Mesothelial cell of epicardium (in vitro differentiated cells): ENCODE measurements around the gene INPP1. TPM values are rescaled to one million over a fixed set of nuclear protein-coding genes. Genes with fewer than 3 reads are reported as not detected.

ENCODE experiments used
- DNase-seq, 2 experiments: peaks; one replicate each; pipeline ENCODE4 v3.0.0; 2021; ENCODE audit warnings: low spot score in 2 of 2; ENCODE audit not compliant: unreplicated experiment in 2 of 2
- H3K27ac Mint-ChIP-seq: 2 replicates; pipeline ENCODE4 v1.8.0; 2021; ENCODE audit warnings: mixed read lengths
- H3K27me3 Mint-ChIP-seq: 2 replicates; pipeline ENCODE4 v1.8.0; 2021; ENCODE audit warnings: low read depth, mixed read lengths
- H3K36me3 Mint-ChIP-seq: 2 replicates; pipeline ENCODE4 v1.8.0; 2021; ENCODE audit warnings: mixed read lengths
- H3K4me1 Mint-ChIP-seq: 2 replicates; pipeline ENCODE4 v1.8.0; 2021; ENCODE audit warnings: mixed read lengths
- H3K4me3 Mint-ChIP-seq: 2 replicates; pipeline ENCODE4 v1.8.0; 2021; ENCODE audit warnings: mild to moderate bottlenecking, moderate library complexity, mixed read lengths
- H3K9me3 Mint-ChIP-seq: 2 replicates; pipeline ENCODE4 v1.8.0; 2021; ENCODE audit warnings: mixed read lengths
- total RNA-seq: library from RNA; stranded (reverse); gene quantifications from 3 replicates; pipeline ENCODE4 v1.2.1, GENCODE V29; 2021
- TF ChIP-seq, protein P1 (sequence below): fragments of 200-600 bp; sonication (generic); IDR thresholded peaks from one replicate; pipeline ENCODE4 v1.5.0; 2021; ENCODE audit warnings: antibody characterized with exemption; ENCODE audit not compliant: unreplicated experiment

INPP1 gene
- total RNA-seq, 1 donor from 2014 or later = 18.4 TPM

GRCh38 chr2:190340369-190340768, 3.0 kb upstream of the INPP1 start:
- no peak for DNase-seq
- H3K36me3 Mint-ChIP-seq = no peaks in the 10 kb centered on the region
- H3K27ac Mint-ChIP-seq = no peak overlapping the region
- H3K27me3 Mint-ChIP-seq = no peaks in the 10 kb centered on the region
- H3K4me1 Mint-ChIP-seq = peaks cover 14% of the 10 kb centered on the region
- TF ChIP-seq, protein P1, sequence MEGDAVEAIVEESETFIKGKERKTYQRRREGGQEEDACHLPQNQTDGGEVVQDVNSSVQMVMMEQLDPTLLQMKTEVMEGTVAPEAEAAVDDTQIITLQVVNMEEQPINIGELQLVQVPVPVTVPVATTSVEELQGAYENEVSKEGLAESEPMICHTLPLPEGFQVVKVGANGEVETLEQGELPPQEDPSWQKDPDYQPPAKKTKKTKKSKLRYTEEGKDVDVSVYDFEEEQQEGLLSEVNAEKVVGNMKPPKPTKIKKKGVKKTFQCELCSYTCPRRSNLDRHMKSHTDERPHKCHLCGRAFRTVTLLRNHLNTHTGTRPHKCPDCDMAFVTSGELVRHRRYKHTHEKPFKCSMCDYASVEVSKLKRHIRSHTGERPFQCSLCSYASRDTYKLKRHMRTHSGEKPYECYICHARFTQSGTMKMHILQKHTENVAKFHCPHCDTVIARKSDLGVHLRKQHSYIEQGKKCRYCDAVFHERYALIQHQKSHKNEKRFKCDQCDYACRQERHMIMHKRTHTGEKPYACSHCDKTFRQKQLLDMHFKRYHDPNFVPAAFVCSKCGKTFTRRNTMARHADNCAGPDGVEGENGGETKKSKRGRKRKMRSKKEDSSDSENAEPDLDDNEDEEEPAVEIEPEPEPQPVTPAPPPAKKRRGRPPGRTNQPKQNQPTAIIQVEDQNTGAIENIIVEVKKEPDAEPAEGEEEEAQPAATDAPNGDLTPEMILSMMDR = no peak
- H3K9me3 Mint-ChIP-seq = no peaks in the 10 kb centered on the region
- H3K4me3 Mint-ChIP-seq = no peak overlapping the region

DNA sequence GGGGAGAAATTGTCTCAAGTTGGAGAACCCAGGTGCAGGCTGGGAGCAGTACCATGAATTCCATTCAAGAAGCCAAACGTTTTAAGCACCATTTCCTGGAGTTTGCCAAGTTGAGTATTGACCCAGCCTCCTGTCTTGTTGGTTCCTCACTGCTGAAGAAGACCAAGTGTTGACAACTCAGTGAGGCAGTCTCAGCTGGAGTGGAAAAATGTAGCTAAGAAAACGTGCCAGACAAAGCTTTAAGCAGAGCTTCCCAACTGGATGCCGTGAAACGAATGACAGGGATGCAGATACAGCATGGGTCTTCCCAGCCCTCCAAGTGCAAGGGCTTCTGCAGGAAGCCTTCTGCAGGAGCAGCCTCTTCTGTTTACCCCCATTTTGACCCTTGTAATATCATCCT, 778 bp upstream of the INPP1 start:
- H3K36me3 Mint-ChIP-seq = no peaks in the 10 kb centered on the region
- H3K27ac Mint-ChIP-seq = peak overlapping the region; percentile 91
- no peaks in the 10 kb centered on the region for H3K27me3 Mint-ChIP-seq
- TF ChIP-seq, protein P1 = no peak
- H3K4me3 Mint-ChIP-seq = peak overlapping the region; percentile 78
- H3K4me1 Mint-ChIP-seq = peaks cover 18% of the 10 kb centered on the region
- no peak for DNase-seq
- no peaks in the 10 kb centered on the region for H3K9me3 Mint-ChIP-seq

DNA sequence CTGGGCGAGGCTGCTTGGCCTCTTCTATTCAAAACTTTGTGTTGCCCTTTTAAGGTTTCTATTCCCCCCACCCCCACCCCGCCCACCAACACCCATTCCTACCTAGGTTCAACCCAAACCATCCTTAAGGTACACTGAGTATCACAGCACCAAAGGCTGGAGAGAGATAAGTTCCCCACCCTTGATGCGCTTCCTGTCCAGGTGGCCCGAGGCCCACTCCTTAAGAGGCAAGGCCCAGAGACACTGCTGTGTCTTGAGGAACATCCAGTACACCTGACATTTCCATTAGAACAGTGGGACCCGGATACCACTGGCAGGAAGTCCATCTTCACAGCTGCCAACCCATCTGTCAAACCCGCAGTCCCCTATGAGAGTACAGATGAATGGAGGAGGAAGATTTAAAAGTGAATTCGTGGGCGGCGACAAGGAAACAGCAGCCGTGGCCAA, 277 bp upstream of the INPP1 start:
- TF ChIP-seq, protein P1 = no peak
- DNase-seq = no peak
- Mint-ChIP-seq H3K27ac (peak overlapping the region; percentile 91), H3K36me3 (no peaks in the 10 kb centered on the region), H3K27me3 (no peaks in the 10 kb centered on the region), H3K9me3 (no peaks in the 10 kb centered on the region), H3K4me1 (peaks cover 18% of the 10 kb centered on the region), H3K4me3 (peak overlapping the region; percentile 78)

GRCh38 chr2:190344276-190344827, 963 bp downstream of the INPP1 start:
- peaks cover 18% of the 10 kb centered on the region for H3K4me1 Mint-ChIP-seq
- TF ChIP-seq, protein P1 = no peak
- DNase-seq = no peak
- H3K9me3 Mint-ChIP-seq = no peaks in the 10 kb centered on the region
- H3K4me3 Mint-ChIP-seq = peak overlapping the region; percentile 76
- no peaks in the 10 kb centered on the region for H3K36me3 Mint-ChIP-seq
- H3K27ac Mint-ChIP-seq = peak overlapping the region; percentile 91
- H3K27me3 Mint-ChIP-seq = no peaks in the 10 kb centered on the region

- no peak overlapping the region for H3K27ac Mint-ChIP-seq
- peaks cover 28% of the 10 kb centered on the region for H3K4me1 Mint-ChIP-seq
- no peaks in the 10 kb centered on the region for H3K36me3 Mint-ChIP-seq
- no peak for DNase-seq
- H3K9me3 Mint-ChIP-seq = no peaks in the 10 kb centered on the region
- H3K27me3 Mint-ChIP-seq = no peaks in the 10 kb centered on the region
- H3K4me3 Mint-ChIP-seq = no peak overlapping the region
- TF ChIP-seq, protein P1 = no peak
Measured at GRCh38 chr2:190350371-190350770, 7.0 kb downstream of the INPP1 start.

- no peaks in the 10 kb centered on the region for H3K9me3 Mint-ChIP-seq
- TF ChIP-seq, protein P1 = no peak
- no peak overlapping the region for H3K27ac Mint-ChIP-seq
- DNase-seq = no peak
- H3K4me1 Mint-ChIP-seq = peaks cover 33% of the 10 kb centered on the region
- H3K4me3 Mint-ChIP-seq = no peak overlapping the region
- no peaks in the 10 kb centered on the region for H3K36me3 Mint-ChIP-seq
- no peaks in the 10 kb centered on the region for H3K27me3 Mint-ChIP-seq
Measured at GRCh38 chr2:190351955-190352354, 8.6 kb downstream of the INPP1 start.
